Lung (tissue), 12 donors: Measurements from ENCODE around the gene EXD2. TPM values are rescaled to one million over a fixed set of nuclear protein-coding genes. Genes with fewer than 3 reads are reported as not detected.

Experiments used
- ATAC-seq: fragments of 200-7000 bp; cut with Tn5 transposase; one replicate; pipeline ENCODE4 v1.9.1; 2020; ENCODE audit warnings: moderate number of reproducible peaks; ENCODE audit not compliant: insufficient read depth, low FRiP score
- DNase-seq, 3 donors: peaks; one replicate each; pipeline ENCODE4 v3.0.0-alpha.2; 2013 to 2017
- H3K27ac ChIP-seq, 2 donors: one replicate each; pipeline ENCODE4 v1.5.1; 2013; ENCODE audit warnings: mild to moderate bottlenecking in 2 of 2, moderate library complexity in 2 of 2, control low read depth in 1 of 2, inconsistent platforms in 1 of 2, low read depth in 1 of 2, low read length in 1 of 2
- H3K27me3 ChIP-seq, 3 donors: one replicate each; pipeline ENCODE4 v1.5.1; 2013; ENCODE audit warnings: low read length in 2 of 3; ENCODE audit not compliant: control insufficient read depth in 3 of 3, insufficient read depth in 3 of 3
- H3K36me3 ChIP-seq, 4 donors: one replicate each; pipeline ENCODE4 v1.5.1; 2013; ENCODE audit warnings: low read length in 4 of 4, mild to moderate bottlenecking in 1 of 4, moderate library complexity in 1 of 4; ENCODE audit not compliant: control insufficient read depth in 4 of 4, insufficient read depth in 4 of 4
- H3K4me1 ChIP-seq, 5 donors: one replicate each; pipeline ENCODE4 v1.5.1; 2013; ENCODE audit warnings: low read length in 5 of 5, mild to moderate bottlenecking in 2 of 5, moderate library complexity in 1 of 5; ENCODE audit not compliant: control insufficient read depth in 5 of 5, insufficient read depth in 5 of 5
- H3K4me3 ChIP-seq: one replicate; pipeline ENCODE4 v1.5.1; 2013; ENCODE audit warnings: mild to moderate bottlenecking, control low read depth, moderate library complexity
- H3K9ac ChIP-seq, 2 donors: one replicate each; pipeline ENCODE4 v1.5.1; 2013; ENCODE audit warnings: low read length in 2 of 2, control low read depth in 1 of 2; ENCODE audit not compliant: insufficient read depth in 1 of 2
- H3K9me3 ChIP-seq, 4 donors: one replicate each; pipeline ENCODE4 v1.5.1; 2013; ENCODE audit warnings: low read length in 3 of 4, mild to moderate bottlenecking in 1 of 4, moderate library complexity in 1 of 4; ENCODE audit not compliant: control insufficient read depth in 4 of 4, insufficient read depth in 3 of 4
- WGBS, 2 donors: extraction: QIAGEN DNeasy Blood & Tissue Kit; methylation state at CpG; one replicate each; pipeline ENCODE4 v1.1.7; 2013; 5-methylcytosine and 5-hydroxymethylcytosine counted together
- polyA plus RNA-seq, 2 donors: library from polyadenylated mRNA; stranded (reverse); fragments of 200-250 nt; gene quantifications; one replicate each; pipeline ENCODE4 v1.2.1, GENCODE V29; 2013
- total RNA-seq, 2 donors: library from RNA; depleted of rRNA in 1 of 2; stranded (reverse); fragments of >200 nt in 1 of 2; gene quantifications; one replicate each; pipeline ENCODE4 v1.2.1, GENCODE V29; 2014 to 2021
- TF ChIP-seq, protein P1 (sequence below): IDR thresholded peaks from 2 replicates; pipeline ENCODE4 v1.5.1; 2012; ENCODE audit warnings: mild to moderate bottlenecking; ENCODE audit errors: control extremely low read depth, extremely low read depth
- donor health status: control.
- donor health status: control.
- donor health status: Bipolar disorder and iron deficiency.
- donor health status: healthy.
- donor health status: DM: yes; HTN: yes; CAD: no.

The EXD2 gene
- total and polyA plus RNA-seq, 4 donors = 9.0 to 25.7 (median 14.8) TPM

GRCh38 chr14:69261761-69262331, 70.5 kb downstream of the EXD2 start:
- H3K36me3 ChIP-seq = no peaks in the 10 kb centered on the region

GRCh38 chr14:69262516-69262915, 71.2 kb downstream of the EXD2 start:
- H3K27me3 ChIP-seq = peaks cover 0 to 22% (median 14%) of the 10 kb centered on the region in 3 donors
- ATAC-seq (no peak), DNase-seq (no peak)
- peaks cover 3 to 16% (median 11%) of the 10 kb centered on the region in 5 donors for H3K4me1 ChIP-seq
- H3K9me3 ChIP-seq = no peaks in the 10 kb centered on the region
- no peak overlapping the region for H3K27ac ChIP-seq
- TF ChIP-seq, protein P1, sequence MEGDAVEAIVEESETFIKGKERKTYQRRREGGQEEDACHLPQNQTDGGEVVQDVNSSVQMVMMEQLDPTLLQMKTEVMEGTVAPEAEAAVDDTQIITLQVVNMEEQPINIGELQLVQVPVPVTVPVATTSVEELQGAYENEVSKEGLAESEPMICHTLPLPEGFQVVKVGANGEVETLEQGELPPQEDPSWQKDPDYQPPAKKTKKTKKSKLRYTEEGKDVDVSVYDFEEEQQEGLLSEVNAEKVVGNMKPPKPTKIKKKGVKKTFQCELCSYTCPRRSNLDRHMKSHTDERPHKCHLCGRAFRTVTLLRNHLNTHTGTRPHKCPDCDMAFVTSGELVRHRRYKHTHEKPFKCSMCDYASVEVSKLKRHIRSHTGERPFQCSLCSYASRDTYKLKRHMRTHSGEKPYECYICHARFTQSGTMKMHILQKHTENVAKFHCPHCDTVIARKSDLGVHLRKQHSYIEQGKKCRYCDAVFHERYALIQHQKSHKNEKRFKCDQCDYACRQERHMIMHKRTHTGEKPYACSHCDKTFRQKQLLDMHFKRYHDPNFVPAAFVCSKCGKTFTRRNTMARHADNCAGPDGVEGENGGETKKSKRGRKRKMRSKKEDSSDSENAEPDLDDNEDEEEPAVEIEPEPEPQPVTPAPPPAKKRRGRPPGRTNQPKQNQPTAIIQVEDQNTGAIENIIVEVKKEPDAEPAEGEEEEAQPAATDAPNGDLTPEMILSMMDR = no peak
- H3K4me3 ChIP-seq = no peak overlapping the region
- H3K9ac ChIP-seq = no peak overlapping the region
- no peaks in the 10 kb centered on the region for H3K36me3 ChIP-seq
- WGBS, 2 donors = 75 to 76% methylated on average over 3 of the region's 3 CpGs

More at GRCh38 chr14:69261761-69262331, 70.5 kb downstream of the EXD2 start:
- peaks cover 0 to 16% (median 11%) of the 10 kb centered on the region in 5 donors for H3K4me1 ChIP-seq
- H3K27ac ChIP-seq = peak overlapping the region; percentile 26 to 65
- no peak overlapping the region for H3K4me3 ChIP-seq
- H3K9me3 ChIP-seq = no peaks in the 10 kb centered on the region
- H3K27me3 ChIP-seq = peaks cover 0 to 26% (median 14%) of the 10 kb centered on the region in 3 donors
- ATAC-seq (no peak), DNase-seq (no peak)
- 50 to 51% methylated on average over 4 to 5 of the region's 5 CpGs for WGBS, 2 donors
- TF ChIP-seq, protein P1 = no peak
- H3K9ac ChIP-seq = no peak overlapping the region

- Histone ChIP-seq H3K4me1 (peaks cover 3 to 16% (median 12%) of the 10 kb centered on the region in 5 donors), H3K9ac (no peak overlapping the region), H3K36me3 (no peaks in the 10 kb centered on the region), H3K27ac (no peak overlapping the region), H3K9me3 (no peaks in the 10 kb centered on the region), H3K27me3 (peaks cover 0 to 20% (median 12%) of the 10 kb centered on the region in 3 donors), H3K4me3 (no peak overlapping the region)
- 81 to 82% methylated on average over 6 of the region's 6 CpGs for WGBS, 2 donors
- ATAC-seq (peak; percentile 58), DNase-seq (no peak)
- TF ChIP-seq, protein P1 = no peak
Observed at GRCh38 chr14:69263364-69263763, 72.1 kb downstream of the EXD2 start.

DNA sequence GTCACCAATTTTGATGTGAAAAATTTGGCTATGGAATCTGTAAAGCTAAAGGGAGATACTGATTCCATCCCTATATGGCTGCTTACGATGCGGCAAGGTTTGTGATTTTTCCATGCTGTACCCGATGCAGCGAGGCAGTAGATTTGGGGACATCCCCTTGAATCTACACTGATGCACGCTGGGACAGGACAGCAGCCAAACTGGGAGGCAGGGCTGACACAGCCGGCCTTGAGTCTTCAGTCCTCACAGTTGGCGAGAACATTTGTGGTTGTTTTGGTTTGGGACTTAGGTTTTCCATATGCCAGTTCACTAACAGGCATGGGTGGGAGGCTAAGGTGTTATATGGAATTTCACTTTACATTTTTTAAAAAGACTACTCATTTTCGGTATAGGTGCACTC, 72.5 kb downstream of the EXD2 start:
- DNase-seq (no peak), ATAC-seq (no peak)
- no peak overlapping the region for H3K4me3 ChIP-seq
- H3K4me1 ChIP-seq = peaks cover 3 to 16% (median 12%) of the 10 kb centered on the region in 5 donors
- H3K9ac ChIP-seq = no peak overlapping the region
- H3K27me3 ChIP-seq = peaks cover 0 to 16% (median 8%) of the 10 kb centered on the region in 3 donors
- whole genome bisulfite sequencing, 2 donors = 81 to 84% methylated on average over 8 of the region's 8 CpGs
- H3K27ac ChIP-seq = no peak overlapping the region
- no peaks in the 10 kb centered on the region for H3K9me3 ChIP-seq
- TF ChIP-seq, protein P1 = no peak
- no peaks in the 10 kb centered on the region for H3K36me3 ChIP-seq
